ENCODE measurements around the gene TPP2.

Gene TPP2

GRCh38 chr13:102587916-102588315 lies 8.9 kb upstream of the TPP2 start:
- no peak for DNase-seq (ENCODE audit: low spot score)
- TF ChIP-seq, protein P1, sequence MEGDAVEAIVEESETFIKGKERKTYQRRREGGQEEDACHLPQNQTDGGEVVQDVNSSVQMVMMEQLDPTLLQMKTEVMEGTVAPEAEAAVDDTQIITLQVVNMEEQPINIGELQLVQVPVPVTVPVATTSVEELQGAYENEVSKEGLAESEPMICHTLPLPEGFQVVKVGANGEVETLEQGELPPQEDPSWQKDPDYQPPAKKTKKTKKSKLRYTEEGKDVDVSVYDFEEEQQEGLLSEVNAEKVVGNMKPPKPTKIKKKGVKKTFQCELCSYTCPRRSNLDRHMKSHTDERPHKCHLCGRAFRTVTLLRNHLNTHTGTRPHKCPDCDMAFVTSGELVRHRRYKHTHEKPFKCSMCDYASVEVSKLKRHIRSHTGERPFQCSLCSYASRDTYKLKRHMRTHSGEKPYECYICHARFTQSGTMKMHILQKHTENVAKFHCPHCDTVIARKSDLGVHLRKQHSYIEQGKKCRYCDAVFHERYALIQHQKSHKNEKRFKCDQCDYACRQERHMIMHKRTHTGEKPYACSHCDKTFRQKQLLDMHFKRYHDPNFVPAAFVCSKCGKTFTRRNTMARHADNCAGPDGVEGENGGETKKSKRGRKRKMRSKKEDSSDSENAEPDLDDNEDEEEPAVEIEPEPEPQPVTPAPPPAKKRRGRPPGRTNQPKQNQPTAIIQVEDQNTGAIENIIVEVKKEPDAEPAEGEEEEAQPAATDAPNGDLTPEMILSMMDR (IDR thresholded peaks at IDR 0.05; ENCODE audit: extremely low read depth, insufficient read depth, missing control alignments) = no peak
- in situ Hi-C loops (cut with MboI; ENCODE audit: low pct_unique_long_range_greater_than_20kb, low sequenced_read_pairs, unreplicated experiment) = no loop called here

- TF ChIP-seq, protein P1 (IDR thresholded peaks at IDR 0.05; ENCODE audit: extremely low read depth, insufficient read depth, missing control alignments) = no peak
- DNase-seq (ENCODE audit: low spot score) = no peak
- in situ Hi-C loops (cut with MboI; ENCODE audit: low pct_unique_long_range_greater_than_20kb, low sequenced_read_pairs, unreplicated experiment) = no loop called here
Measured at GRCh38 chr13:102589301-102589822, 7.4 kb upstream of the TPP2 start.

DNA sequence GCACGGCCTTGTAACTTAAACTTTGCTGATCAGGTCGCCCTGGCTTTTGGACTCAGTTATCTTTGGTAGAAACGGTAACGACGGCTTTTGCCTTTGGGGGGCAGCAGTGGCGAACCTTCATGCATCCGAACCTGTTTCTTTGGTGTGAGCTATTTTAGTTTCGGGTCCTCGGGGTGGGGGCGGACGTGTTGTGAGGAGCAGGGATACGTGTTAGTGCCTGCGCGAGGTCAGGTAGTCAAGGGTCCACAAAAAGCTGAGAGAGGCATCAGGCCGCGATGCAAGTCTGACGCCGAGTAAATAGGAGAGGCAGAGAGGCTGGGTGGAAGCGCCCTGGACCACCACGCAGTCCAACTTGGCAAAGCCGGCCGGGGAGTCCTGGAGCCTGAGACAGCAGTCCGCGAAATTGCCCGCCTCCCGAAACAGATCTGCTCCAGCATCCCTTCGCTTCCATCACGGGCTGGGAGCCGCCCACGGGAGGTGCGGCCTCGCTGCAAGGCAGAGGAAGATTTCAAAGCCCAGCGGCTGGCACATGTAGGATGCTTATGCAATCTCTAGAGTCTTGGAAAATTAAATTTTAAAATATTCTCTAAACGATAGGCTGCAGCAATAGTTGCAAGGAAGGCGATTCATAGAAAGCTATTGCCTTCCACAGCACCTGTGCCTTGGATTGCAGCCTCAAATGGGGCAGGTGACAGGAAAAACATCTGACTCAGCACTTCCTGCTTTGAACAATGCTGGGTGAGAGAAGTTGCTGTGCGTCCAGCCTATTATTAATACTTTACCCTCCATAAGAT lies 4.6 kb upstream of the TPP2 start:
- TF ChIP-seq, protein P1 (IDR thresholded peaks at IDR 0.05; ENCODE audit: extremely low read depth, insufficient read depth, missing control alignments) = peak; percentile 79
- peak; percentile 66 for DNase-seq (ENCODE audit: low spot score)
- in situ Hi-C loops (cut with MboI; ENCODE audit: low pct_unique_long_range_greater_than_20kb, low sequenced_read_pairs, unreplicated experiment) = loop anchor here (10.0 kb wide), 1 partner anchor 253 kb away; the partner anchor contains the start of gene ERCC5

DNA sequence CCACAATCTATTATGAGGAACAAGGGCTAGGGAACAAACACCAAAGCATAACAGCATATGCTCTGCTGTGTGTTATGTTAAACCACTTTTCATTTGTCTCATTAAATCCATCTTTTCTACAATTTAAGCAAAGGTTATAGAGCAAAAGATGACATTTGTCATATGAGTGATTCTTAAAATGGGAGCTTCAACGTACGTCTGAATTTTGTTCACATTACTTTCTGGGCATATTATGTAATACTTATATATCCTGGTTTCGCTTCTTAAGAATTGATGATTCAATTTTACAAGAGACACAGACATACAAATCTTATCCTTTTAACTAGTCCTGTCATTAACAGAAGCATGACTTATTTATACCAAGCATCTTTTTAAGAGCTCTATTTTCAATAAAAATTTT lies 3.3 kb upstream of the TPP2 start:
- no peak for DNase-seq (ENCODE audit: low spot score)
- in situ Hi-C loops (cut with MboI; ENCODE audit: low pct_unique_long_range_greater_than_20kb, low sequenced_read_pairs, unreplicated experiment) = loop anchor here (10.0 kb wide), 1 partner anchor 251 kb away; the partner anchor contains the start of gene ERCC5
- TF ChIP-seq, protein P1 (IDR thresholded peaks at IDR 0.05; ENCODE audit: extremely low read depth, insufficient read depth, missing control alignments) = no peak

DNA sequence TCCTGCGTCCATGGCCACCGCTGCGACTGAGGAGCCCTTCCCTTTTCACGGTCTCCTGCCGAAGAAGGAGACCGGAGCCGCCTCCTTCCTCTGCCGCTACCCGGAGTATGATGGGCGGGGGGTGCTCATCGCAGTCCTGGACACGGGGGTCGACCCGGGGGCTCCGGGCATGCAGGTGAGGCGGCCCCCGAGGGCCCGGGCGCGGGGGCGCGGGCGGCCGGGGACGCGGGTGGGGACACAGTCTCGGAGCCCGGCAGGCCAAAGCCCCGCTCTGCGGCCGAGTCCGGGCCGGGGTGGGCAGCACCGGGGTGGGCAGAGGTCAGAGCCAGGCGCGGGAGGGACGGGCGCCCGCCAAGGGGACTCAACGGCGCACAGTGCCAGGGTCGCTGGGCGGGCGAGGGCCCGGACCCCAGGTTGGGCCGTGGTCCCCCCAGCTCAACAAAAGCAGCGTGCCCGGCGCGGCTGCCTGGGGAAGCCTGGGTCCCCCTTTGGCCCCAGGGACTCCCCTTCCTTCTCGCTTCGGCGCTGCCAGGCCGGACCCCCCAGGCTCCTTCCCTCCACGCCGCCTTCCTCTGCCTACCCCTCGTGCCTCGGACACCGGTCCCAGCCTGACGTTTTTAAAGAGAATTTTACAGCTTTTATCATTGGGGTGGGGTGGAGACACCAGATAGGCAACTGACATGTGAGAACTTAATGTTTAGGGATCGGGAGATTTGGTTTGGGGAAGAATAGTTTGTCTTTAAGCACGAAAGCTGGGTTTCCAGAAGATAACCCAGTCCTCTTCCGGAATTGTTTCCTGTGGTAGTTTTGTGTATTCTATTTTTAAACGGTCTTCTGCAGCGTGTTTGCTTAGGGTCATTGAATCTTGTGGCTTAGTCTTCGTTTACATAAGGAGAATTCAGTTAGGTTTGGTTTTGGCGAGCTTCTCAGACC lies 509 bp downstream of the TPP2 start:
- DNase-seq (ENCODE audit: low spot score) = peak; percentile 26
- TF ChIP-seq, protein P1 (IDR thresholded peaks at IDR 0.05; ENCODE audit: extremely low read depth, insufficient read depth, missing control alignments) = no peak
- in situ Hi-C loops (cut with MboI; ENCODE audit: low pct_unique_long_range_greater_than_20kb, low sequenced_read_pairs, unreplicated experiment) = loop anchor here (10.0 kb wide), 1 partner anchor 248 kb away; the partner anchor contains the start of gene ERCC5

DNA sequence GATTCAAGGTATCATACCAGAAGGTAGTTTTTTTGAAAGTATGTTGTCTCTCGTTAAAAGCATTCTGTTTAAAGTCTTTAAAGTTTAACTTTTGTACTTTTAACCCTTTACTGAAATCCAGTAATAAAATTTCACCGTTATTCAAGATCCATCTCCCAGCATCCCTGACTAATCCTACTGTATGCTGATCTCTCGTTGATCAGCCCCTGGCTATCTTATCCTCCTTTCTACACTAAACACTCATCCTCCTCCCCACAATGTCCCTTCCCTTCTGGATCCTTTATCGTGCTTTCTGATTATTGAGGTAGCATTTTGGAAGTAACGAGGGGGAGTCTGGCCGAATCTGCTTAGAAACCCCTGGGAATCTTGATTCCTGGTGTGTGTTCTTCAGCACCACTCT lies 1.3 kb downstream of the TPP2 start:
- in situ Hi-C loops (cut with MboI; ENCODE audit: low pct_unique_long_range_greater_than_20kb, low sequenced_read_pairs, unreplicated experiment) = loop anchor here (10.0 kb wide), 1 partner anchor 247 kb away; the partner anchor contains the start of gene ERCC5
- TF ChIP-seq, protein P1 (IDR thresholded peaks at IDR 0.05; ENCODE audit: extremely low read depth, insufficient read depth, missing control alignments) = no peak
- no peak for DNase-seq (ENCODE audit: low spot score)
